Activated CD8-positive, alpha-beta memory T cell treated with anti-CD3 and anti-CD28 coated beads, Interleukin-2, amount 50 U/mL, for 1 hour (primary cell): ENCODE measurements around the gene ALB.

ENCODE experiments used
- DNase-seq: peaks from one replicate; pipeline ENCODE4 v3.0.0-alpha.2; 2020; ENCODE audit errors: extremely low read depth

Gene ALB

GRCh38 chr4:73431813-73432168 lies 27.7 kb downstream of the ALB start:
- no peak for DNase-seq

DNA sequence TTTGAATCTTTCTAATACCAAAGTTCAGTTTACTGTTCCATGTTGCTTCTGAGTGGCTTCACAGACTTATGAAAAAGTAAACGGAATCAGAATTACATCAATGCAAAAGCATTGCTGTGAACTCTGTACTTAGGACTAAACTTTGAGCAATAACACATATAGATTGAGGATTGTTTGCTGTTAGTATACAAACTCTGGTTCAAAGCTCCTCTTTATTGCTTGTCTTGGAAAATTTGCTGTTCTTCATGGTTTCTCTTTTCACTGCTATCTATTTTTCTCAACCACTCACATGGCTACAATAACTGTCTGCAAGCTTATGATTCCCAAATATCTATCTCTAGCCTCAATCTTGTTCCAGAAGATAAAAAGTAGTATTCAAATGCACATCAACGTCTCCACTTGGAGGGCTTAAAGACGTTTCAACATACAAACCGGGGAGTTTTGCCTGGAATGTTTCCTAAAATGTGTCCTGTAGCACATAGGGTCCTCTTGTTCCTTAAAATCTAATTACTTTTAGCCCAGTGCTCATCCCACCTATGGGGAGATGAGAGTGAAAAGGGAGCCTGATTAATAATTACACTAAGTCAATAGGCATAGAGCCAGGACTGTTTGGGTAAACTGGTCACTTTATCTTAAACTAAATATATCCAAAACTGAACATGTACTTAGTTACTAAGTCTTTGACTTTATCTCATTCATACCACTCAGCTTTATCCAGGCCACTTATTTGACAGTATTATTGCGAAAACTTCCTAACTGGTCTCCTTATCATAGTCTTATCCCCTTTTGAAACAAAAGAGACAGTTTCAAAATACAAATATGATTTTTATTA lies 28.3 kb downstream of the ALB start:
- DNase-seq, result no peak

DNA sequence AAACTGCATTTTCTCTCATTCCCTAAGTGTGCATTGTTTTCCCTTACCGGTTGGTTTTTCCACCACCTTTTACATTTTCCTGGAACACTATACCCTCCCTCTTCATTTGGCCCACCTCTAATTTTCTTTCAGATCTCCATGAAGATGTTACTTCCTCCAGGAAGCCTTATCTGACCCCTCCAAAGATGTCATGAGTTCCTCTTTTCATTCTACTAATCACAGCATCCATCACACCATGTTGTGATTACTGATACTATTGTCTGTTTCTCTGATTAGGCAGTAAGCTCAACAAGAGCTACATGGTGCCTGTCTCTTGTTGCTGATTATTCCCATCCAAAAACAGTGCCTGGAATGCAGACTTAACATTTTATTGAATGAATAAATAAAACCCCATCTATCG lies 29.1 kb downstream of the ALB start:
- no peak for DNase-seq

GRCh38 chr4:73434311-73434710 lies 30.2 kb downstream of the ALB start:
- DNase-seq, result no peak

DNA sequence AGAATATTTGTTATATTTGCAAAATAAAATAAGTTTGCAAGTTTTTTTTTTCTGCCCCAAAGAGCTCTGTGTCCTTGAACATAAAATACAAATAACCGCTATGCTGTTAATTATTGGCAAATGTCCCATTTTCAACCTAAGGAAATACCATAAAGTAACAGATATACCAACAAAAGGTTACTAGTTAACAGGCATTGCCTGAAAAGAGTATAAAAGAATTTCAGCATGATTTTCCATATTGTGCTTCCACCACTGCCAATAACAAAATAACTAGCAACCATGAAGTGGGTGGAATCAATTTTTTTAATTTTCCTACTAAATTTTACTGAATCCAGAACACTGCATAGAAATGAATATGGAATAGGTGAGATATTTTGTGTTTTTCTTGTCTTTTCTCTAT lies 31.9 kb downstream of the ALB start, which contains the start of gene AFP:
Gene AFP, plus strand, starts transcription at position 238 of the 400 bp plus-strand sequence. Its CDS starts 42 bp downstream, at position 280.
- DNase-seq, result no peak

GRCh38 chr4:73436674-73437557 lies 32.8 kb downstream of the ALB start:
- DNase-seq, result no peak

GRCh38 chr4:73437558-73437956 lies 33.5 kb downstream of the ALB start:
- no peak for DNase-seq

- no peak for DNase-seq
These were observed 34.0 kb downstream of the ALB start for GRCh38 chr4:73438048-73438447.

DNA sequence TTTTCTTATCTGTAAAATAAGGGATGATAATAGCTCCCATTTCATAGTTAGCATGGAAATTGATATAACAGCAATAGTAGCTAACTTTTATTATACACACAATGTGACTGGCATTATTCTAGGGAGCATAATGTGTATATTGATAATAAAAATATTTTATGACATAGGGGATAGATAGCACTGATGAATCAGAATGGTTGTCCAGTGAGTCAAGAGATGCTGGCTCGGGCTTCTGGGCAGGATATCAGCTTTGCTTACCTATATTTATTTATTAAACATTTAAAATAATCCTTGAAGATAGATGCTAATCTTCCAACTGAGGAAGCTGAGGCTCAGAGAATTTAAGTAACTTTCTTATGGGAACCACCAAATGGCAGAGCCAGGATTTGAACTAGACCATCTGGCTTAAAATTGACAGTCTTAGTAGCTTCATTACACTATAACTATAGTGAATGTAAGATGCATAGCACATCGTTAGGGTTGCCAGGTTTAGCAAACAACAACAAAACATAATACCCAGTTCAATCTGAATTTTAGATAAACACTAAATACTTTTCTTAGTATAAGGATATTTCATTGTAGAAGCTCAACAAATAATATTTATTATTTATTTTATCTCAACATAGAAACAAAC lies 34.6 kb downstream of the ALB start:
- no peak for DNase-seq

GRCh38 chr4:73439445-73439844 lies 35.4 kb downstream of the ALB start:
- DNase-seq, result no peak

GRCh38 chr4:73439991-73440390 lies 35.9 kb downstream of the ALB start:
- DNase-seq, result no peak

DNA sequence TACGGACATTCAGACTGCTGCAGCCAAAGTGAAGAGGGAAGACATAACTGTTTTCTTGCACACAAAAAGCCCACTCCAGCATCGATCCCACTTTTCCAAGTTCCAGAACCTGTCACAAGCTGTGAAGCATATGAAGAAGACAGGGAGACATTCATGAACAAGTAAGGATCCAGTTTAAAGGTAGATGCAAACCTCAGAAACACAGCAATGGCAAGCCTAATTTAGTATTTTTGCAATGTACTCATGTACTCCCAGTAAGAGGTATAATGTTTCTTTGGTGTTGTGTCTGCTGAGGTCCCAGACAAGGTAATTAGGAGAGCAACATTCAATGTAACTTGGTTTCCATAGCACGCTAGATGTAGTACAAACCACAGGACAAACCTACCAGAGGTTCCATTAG lies 36.6 kb downstream of the ALB start:
- DNase-seq, result no peak

- DNase-seq, result no peak
These were observed 38.2 kb downstream of the ALB start for GRCh38 chr4:73442275-73442674.

DNA sequence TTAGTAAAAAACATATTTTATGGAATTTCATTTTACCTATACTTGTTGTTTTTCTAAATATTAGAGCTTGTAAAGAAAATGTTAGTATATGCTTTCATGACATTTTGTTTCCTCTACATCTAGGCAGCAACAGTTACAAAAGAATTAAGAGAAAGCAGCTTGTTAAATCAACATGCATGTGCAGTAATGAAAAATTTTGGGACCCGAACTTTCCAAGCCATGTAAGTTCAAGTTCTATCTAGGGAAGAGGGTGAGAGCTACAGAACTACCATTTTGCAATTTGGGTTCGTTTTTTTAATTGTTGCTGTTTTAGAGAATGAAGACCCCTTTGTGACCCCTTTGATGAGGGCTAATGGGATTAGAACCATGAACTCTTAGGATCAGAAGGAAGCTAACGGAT lies 39.1 kb downstream of the ALB start:
- DNase-seq, result no peak

- no peak for DNase-seq
These were observed 41.6 kb downstream of the ALB start for GRCh38 chr4:73445383-73446335.

- DNase-seq, result no peak
These were observed 42.4 kb downstream of the ALB start for GRCh38 chr4:73446336-73446938.

- DNase-seq, result no peak
These were observed 43.6 kb downstream of the ALB start for GRCh38 chr4:73447671-73448070.

DNA sequence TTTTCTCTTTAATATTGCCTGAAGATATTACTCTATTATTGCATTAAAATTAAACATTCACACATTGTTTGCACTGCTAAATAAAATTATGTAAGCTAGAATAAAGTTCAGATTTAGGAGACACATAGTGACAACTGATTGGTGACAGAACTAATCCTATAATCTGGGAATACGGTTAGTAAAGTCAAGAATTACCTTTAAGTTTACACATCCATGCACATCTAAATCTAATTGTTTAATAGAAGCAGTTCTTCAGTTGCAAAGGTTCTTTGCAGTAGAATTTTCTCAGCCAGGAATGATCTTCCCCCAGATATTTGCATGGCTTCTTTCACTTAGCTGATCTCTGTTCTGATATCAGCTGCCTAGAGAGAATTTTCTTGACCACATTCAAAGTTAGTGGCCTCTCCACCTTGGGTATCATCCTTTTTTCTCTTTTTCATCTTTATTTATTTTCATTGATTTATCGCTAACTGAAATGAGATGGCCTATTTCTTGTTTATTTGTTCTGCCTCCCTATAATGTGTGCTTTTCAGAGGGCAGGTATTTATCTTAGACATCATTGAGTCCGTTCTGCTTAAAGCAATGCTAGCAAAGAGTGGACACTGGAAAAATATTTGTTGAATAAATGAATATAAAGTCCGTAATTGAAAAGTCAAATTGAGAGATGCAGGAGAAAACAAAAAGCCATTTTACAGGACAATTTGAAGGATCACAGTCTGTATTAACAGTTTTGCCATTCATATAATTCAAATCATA lies 44.5 kb downstream of the ALB start:
- DNase-seq, result no peak

DNA sequence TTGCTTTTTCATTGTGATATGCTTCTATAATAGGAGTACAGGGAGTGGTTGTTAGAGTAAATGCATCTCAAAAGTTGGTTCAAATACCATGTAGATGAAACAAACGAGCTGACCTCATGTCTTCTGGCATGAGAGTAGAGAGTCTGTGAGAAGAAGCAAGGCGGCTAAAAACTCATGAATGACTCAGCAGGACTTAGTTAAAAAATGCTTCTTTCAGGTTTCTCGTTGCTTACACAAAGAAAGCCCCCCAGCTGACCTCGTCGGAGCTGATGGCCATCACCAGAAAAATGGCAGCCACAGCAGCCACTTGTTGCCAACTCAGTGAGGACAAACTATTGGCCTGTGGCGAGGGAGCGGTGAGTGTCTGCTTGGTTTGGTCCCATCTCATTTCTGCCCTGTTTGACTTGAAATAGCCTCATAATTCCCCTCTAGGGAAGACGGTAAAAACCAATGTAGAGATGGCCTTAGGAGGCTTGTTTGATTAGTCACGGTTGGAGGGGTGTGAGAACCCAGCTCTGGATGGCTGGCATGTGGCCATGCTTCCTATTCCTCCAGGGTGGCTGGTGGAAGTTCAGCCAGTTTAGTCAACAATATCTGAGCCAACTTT lies 46.4 kb downstream of the ALB start:
- DNase-seq, result no peak

- DNase-seq, result no peak
These were observed 47.3 kb downstream of the ALB start for GRCh38 chr4:73451404-73451803.
